ENCODE results near the gene KRT75.

Gene KRT75

DNA sequence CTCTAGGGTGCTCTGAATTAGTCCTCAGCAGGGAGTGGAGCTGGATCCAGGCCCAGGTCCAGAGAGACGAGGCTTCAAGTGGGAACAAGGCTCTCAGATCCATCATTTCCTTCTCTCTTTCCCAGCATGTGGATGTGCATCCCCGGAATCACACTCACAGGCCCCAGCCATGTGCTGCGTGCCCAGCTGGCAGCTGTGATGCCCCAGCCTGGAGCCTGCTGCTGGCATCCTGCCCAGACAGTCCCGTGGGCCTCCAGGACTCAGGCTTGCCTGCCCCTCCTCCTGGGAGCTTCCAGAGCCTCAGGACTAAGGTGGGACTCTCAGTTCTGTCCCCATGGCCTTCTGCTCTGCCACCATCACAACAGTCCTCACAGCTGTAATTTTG is 42.6 kb downstream of the KRT75 start:
- Histone ChIP-seq H3K36me3 (ENCODE audit: low read depth) (no peaks in the 10 kb centered on the region), H3K9me3 (ENCODE audit: severe bottlenecking) (no peaks in the 10 kb centered on the region), H3K27ac (ENCODE audit: poor library complexity, severe bottlenecking) (no peak overlapping the region), H3K27me3 (ENCODE audit: insufficient read depth, poor library complexity, severe bottlenecking) (no peaks in the 10 kb centered on the region), H3K4me1 (ENCODE audit: insufficient read depth, poor library complexity, severe bottlenecking) (peaks cover 23% of the 10 kb centered on the region), H3K4me3 (ENCODE audit: severe bottlenecking) (no peak overlapping the region)
- DNase-seq (ENCODE audit: low spot score) (no peak), ATAC-seq (ENCODE audit: low read depth) (no peak)
- TF ChIP-seq, protein P1, sequence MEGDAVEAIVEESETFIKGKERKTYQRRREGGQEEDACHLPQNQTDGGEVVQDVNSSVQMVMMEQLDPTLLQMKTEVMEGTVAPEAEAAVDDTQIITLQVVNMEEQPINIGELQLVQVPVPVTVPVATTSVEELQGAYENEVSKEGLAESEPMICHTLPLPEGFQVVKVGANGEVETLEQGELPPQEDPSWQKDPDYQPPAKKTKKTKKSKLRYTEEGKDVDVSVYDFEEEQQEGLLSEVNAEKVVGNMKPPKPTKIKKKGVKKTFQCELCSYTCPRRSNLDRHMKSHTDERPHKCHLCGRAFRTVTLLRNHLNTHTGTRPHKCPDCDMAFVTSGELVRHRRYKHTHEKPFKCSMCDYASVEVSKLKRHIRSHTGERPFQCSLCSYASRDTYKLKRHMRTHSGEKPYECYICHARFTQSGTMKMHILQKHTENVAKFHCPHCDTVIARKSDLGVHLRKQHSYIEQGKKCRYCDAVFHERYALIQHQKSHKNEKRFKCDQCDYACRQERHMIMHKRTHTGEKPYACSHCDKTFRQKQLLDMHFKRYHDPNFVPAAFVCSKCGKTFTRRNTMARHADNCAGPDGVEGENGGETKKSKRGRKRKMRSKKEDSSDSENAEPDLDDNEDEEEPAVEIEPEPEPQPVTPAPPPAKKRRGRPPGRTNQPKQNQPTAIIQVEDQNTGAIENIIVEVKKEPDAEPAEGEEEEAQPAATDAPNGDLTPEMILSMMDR (IDR thresholded peaks at IDR 0.05; ENCODE audit: poor library complexity, severe bottlenecking) = no peak

DNA sequence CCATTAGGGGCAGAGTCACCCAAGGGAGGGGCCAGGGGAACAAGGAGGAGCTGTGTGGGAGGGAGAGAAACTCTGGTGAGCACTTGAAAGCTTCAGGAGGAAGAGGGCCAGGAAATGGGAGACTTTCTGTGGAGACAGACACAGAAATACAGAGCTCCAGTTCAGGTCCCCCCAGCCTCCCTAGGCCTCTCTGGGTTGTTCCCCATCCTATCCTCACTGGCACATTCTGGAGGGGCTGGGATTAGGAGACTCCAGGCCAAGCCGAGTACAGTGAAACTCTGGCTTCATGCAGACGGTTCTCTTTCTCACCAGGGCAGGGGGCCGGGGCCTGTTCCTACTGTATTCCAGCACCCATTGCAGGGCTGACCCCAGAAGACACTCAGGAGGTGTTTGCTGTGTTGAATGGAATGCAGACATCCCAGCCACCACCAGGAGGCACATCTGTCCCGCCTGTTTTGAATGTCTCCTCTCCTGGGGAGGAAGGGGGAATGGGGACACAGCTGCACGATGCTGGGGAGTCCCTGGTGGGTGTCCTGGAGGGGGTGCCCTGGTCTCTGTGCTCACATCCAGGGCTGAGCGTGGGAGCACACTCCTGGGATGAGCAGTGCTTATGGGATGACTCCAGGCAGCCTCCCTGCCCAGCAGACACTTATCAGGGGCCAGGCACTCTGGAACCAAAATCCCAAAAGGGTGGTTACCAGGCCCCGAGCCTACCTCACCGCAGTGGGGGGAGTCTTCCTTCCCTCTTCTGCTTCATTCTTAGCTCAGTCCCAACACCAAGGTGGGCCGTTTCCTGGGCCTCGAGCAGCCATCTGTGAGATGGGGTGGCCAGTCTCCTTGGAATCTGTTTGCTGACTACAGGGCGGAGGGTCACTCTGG is 43.2 kb downstream of the KRT75 start:
- TF ChIP-seq, protein P1 (IDR thresholded peaks at IDR 0.05; ENCODE audit: poor library complexity, severe bottlenecking) = peak; percentile 54
- no peak for DNase-seq (ENCODE audit: low spot score)
- no peaks in the 10 kb centered on the region for H3K36me3 ChIP-seq (ENCODE audit: low read depth)
- H3K27me3 ChIP-seq (ENCODE audit: insufficient read depth, poor library complexity, severe bottlenecking) = no peaks in the 10 kb centered on the region
- H3K27ac ChIP-seq (ENCODE audit: poor library complexity, severe bottlenecking) = no peak overlapping the region
- H3K4me1 ChIP-seq (ENCODE audit: insufficient read depth, poor library complexity, severe bottlenecking) = peaks cover 23% of the 10 kb centered on the region
- no peak overlapping the region for H3K4me3 ChIP-seq (ENCODE audit: severe bottlenecking)
- H3K9me3 ChIP-seq (ENCODE audit: severe bottlenecking) = no peaks in the 10 kb centered on the region
- no peak for ATAC-seq (ENCODE audit: low read depth)

DNA sequence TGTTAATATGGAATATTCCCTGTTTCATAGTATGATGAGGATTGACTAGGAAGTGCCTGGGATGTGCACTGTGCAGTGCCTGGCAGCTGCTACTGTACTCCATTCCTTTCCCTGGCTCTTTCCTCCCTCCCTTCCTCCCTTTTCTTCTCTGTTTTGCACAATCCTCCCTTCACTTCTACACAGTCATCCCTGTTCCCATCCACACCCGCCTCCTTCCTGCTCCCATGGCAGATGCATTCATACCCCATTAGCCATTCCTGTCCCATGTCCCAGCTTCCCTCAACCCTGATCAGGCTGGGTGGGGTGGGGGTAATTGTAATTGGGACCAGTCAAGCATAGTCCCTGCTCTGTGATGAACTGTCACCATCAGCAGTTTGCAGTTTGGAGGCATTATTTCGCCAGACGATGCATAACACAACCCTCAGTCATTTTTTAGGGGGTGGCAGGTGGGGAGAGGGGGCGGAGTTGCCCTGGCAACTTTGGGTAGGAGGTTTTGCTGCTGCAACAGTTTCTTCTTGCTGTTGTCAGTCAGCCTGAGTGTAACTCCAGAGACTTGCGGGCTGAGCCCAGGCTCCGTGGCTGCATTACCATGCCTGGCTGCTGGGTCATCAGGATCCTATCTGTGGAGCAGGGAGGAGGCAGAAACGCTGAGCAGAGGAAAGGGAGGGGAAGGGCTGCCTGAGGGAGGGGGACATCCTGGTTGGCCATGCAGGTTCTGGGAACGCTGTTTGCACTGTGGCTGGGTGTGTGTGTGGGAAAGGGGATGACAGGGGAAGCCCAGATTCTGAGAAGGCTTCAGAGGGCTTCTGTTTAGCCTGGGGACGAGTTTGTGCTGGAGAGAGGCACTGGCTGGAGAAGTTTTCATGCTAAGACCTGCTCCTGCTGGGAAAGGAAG is 44.6 kb downstream of the KRT75 start:
- peak; percentile 40; the same call in 1 of the 3 replicates for ATAC-seq (ENCODE audit: low read depth)
- no peak overlapping the region for H3K4me3 ChIP-seq (ENCODE audit: severe bottlenecking)
- no peaks in the 10 kb centered on the region for H3K9me3 ChIP-seq (ENCODE audit: severe bottlenecking)
- no peaks in the 10 kb centered on the region for H3K27me3 ChIP-seq (ENCODE audit: insufficient read depth, poor library complexity, severe bottlenecking)
- TF ChIP-seq, protein P1 (IDR thresholded peaks at IDR 0.05; ENCODE audit: poor library complexity, severe bottlenecking) = no peak
- H3K36me3 ChIP-seq (ENCODE audit: low read depth) = no peaks in the 10 kb centered on the region
- H3K27ac ChIP-seq (ENCODE audit: poor library complexity, severe bottlenecking) = no peak overlapping the region
- peaks cover 23% of the 10 kb centered on the region for H3K4me1 ChIP-seq (ENCODE audit: insufficient read depth, poor library complexity, severe bottlenecking)
- no peak for DNase-seq (ENCODE audit: low spot score)

DNA sequence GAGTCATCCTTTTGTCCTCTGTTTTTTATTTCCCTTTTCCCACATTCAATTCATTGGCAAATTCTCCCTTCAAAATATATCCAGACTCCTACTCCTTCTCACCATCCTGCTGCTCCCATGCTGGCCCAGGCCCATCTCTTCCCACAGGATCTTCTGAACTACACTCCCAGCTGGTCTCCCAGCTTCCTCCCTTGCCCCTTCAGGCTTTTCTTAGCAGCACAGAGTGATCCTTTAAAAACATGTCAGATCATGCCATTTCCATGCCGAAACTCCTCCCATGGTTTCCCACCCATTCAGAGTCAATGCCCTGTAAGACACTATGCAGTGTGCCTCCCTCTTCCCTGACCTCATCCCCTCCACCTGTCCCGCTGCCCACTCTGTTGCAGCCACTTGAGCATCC is 46.3 kb downstream of the KRT75 start:
- H3K36me3 ChIP-seq (ENCODE audit: low read depth) = no peaks in the 10 kb centered on the region
- ATAC-seq (ENCODE audit: low read depth) = 0 out of 3 replicates have a peak, but pooled peaks have one; percentile 5
- H3K27me3 ChIP-seq (ENCODE audit: insufficient read depth, poor library complexity, severe bottlenecking) = no peaks in the 10 kb centered on the region
- TF ChIP-seq, protein P1 (IDR thresholded peaks at IDR 0.05; ENCODE audit: poor library complexity, severe bottlenecking) = no peak
- peak; percentile 15 for DNase-seq (ENCODE audit: low spot score)
- H3K4me1 ChIP-seq (ENCODE audit: insufficient read depth, poor library complexity, severe bottlenecking) = peaks cover 23% of the 10 kb centered on the region
- H3K9me3 ChIP-seq (ENCODE audit: severe bottlenecking) = no peaks in the 10 kb centered on the region
- H3K4me3 ChIP-seq (ENCODE audit: severe bottlenecking) = no peak overlapping the region
- H3K27ac ChIP-seq (ENCODE audit: poor library complexity, severe bottlenecking) = no peak overlapping the region
